Measurements from ENCODE around the gene DCAKD.

The DCAKD gene, protein sequence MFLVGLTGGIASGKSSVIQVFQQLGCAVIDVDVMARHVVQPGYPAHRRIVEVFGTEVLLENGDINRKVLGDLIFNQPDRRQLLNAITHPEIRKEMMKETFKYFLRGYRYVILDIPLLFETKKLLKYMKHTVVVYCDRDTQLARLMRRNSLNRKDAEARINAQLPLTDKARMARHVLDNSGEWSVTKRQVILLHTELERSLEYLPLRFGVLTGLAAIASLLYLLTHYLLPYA

GRCh38 chr17:45051060-45051719 is at the start of gene DCAKD:
TSS of gene DCAKD (minus strand) at chr17:45051632. CDS start at chr17:45034885, 16,747 bp downstream.
- no peak for TF ChIP-seq GATA2 (IDR thresholded peaks at IDR 0.05; ENCODE audit: low read depth, low read length)
- no peak for TF ChIP-seq GATA3 (IDR thresholded peaks at IDR 0.05; ENCODE audit: low read depth, low read length)

- TF ChIP-seq GATA3 (IDR thresholded peaks at IDR 0.05; ENCODE audit: low read depth, low read length) (no peak), GATA2 (IDR thresholded peaks at IDR 0.05; ENCODE audit: low read depth, low read length) (no peak)
These were observed 47.6 kb upstream of the DCAKD start for GRCh38 chr17:45098869-45099616.

DNA sequence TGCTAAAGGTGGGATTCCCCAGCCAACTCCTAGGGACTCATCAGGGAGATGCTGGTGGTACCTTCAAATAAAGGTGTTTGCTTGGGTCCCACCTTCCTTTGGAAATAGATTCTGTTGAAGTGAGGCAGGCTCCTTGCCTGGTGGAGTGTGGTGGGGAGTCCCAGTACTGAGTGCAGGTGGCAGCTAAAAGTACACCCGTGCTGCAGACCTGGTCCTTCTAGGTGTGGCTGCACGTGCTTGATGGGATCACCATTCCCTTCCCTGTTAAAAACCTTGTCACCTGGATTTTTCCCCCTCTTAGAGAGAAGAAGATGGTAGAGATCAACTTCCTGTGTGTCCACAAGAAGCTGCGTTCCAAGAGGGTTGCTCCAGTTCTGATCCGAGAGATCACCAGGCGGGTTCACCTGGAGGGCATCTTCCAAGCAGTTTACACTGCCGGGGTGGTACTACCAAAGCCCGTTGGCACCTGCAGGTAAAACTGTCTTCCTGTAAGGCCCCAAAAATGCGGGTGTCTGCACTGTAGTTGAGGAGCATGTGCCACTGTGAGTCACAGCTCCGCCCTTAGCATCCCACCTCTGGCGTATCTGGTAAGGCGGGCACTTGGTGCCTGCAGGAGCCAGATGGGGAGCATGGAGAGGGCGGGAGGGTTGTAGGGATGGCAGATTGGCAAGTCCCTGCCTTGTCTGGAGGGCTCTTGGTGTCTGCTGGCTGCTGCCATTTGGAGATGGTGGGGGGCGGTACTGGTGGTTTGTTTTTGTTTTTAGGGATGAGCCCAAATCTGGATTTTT is 46.8 kb upstream of the DCAKD start:
- no peak for TF ChIP-seq GATA3 (IDR thresholded peaks at IDR 0.05; ENCODE audit: low read depth, low read length)
- TF ChIP-seq GATA2 (IDR thresholded peaks at IDR 0.05; ENCODE audit: low read depth, low read length) = no peak

DNA sequence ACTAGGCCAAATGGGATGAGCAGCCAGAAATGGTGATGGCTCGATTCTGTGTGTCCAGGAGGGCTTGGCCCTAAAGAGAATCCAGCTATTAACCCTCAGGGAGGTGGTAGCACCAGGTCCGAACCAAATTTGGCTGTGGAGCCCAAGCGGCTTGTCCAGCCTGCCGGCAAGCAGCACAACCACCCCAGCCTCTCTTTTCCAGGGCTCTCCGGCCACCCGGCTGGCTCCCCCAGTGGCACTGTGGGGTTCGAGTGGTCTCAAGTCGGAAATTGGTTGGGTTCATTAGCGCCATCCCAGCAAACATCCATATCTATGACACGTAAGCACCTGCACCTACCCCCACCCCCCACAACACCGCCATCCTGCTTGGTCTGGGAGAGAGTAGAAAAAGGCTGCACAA is 45.5 kb upstream of the DCAKD start:
- TF ChIP-seq GATA2 (IDR thresholded peaks at IDR 0.05; ENCODE audit: low read depth, low read length) = no peak
- TF ChIP-seq GATA3 (IDR thresholded peaks at IDR 0.05; ENCODE audit: low read depth, low read length) = no peak

- TF ChIP-seq GATA2 (IDR thresholded peaks at IDR 0.05; ENCODE audit: low read depth, low read length) = no peak
- no peak for TF ChIP-seq GATA3 (IDR thresholded peaks at IDR 0.05; ENCODE audit: low read depth, low read length)
These were observed 44.7 kb upstream of the DCAKD start for GRCh38 chr17:45096141-45096540.

DNA sequence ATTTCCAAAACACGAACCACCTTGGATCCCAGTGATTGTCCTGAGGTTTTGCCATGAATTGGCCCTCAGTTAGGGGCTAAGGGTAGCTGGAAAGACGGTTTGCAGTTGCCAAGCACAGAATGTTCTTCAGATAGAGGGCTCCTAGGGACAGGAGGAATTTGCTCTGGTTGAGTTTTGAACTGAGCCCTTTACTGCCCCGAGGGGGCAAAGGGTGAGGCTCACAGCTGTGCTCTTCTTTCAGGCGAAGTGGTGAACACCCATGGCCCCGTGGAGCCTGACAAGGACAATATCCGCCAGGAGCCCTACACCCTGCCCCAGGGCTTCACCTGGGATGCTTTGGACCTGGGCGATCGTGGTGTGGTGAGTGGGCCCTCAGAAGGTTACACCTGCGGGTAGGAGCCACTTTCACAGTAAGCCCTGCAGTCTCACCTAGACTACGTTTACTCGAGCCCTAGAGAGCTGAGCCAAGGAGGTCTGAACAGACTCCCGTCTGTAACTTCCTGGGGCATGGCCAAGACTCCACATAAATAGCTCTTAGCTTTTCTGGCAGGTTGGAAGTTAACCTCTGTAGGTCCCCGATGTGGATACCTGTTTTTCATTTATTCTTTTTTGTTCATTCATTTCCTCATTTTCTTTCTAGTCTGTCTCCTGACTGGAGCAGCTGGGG is 42.1 kb upstream of the DCAKD start:
- TF ChIP-seq GATA3 (IDR thresholded peaks at IDR 0.05; ENCODE audit: low read depth, low read length) (no peak), GATA2 (IDR thresholded peaks at IDR 0.05; ENCODE audit: low read depth, low read length) (no peak)

DNA sequence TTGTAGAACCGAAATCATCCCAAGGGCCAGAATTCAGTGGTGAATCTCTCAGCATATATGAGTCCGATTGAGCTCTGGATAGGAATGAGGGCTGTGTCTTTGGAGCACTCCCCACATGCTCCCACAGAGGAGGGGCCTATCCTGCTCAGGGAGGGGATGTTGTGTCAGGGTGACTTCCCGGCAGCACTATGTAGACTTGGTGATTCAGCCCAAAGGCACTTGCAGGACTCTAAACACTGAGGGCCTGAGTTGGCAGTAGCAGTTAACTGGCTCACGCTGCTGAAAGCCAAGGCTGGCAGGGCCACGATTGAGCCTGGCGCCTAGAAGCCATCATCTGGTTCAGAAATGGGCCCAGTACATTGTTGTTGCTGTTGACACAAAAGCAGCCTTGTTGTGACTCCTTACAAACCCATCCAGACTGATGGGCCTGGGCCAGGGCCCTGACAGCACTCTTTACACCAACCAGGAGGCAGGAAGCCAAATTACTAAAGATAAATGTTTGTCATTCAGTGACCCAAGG is 41.5 kb upstream of the DCAKD start:
- no peak for TF ChIP-seq GATA2 (IDR thresholded peaks at IDR 0.05; ENCODE audit: low read depth, low read length)
- TF ChIP-seq GATA3 (IDR thresholded peaks at IDR 0.05; ENCODE audit: low read depth, low read length) = no peak

- TF ChIP-seq GATA3 (IDR thresholded peaks at IDR 0.05; ENCODE audit: low read depth, low read length) (no peak), GATA2 (IDR thresholded peaks at IDR 0.05; ENCODE audit: low read depth, low read length) (no peak)
These were observed 40.5 kb upstream of the DCAKD start for GRCh38 chr17:45091778-45092425.

- TF ChIP-seq GATA2 (IDR thresholded peaks at IDR 0.05; ENCODE audit: low read depth, low read length) = no peak
- TF ChIP-seq GATA3 (IDR thresholded peaks at IDR 0.05; ENCODE audit: low read depth, low read length) = no peak
These were observed 39.3 kb upstream of the DCAKD start for GRCh38 chr17:45090711-45091110.

- TF ChIP-seq GATA2 (IDR thresholded peaks at IDR 0.05; ENCODE audit: low read depth, low read length) (no peak), GATA3 (IDR thresholded peaks at IDR 0.05; ENCODE audit: low read depth, low read length) (no peak)
These were observed 37.3 kb upstream of the DCAKD start for GRCh38 chr17:45088741-45089140.

DNA sequence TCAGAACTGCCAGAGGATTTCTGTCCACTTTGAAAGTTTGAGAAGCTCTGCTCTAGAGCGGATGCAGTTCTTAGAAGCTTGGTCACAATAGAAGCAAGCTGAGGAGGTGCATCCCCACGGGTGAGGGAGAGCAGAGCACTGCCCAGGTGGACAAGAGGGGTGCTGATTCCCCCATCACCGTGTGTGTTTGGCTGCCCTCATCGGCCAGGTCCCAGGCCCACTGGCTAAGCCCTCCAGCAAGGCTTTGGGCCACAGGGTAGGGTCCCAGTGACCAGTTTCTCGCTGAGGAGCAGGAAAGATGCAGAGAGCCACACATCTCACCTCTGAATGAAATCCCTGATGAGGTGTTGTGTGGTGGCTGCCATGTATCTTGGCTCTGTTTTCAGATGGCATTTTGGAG is 36.5 kb upstream of the DCAKD start:
- TF ChIP-seq GATA3 (IDR thresholded peaks at IDR 0.05; ENCODE audit: low read depth, low read length) (no peak), GATA2 (IDR thresholded peaks at IDR 0.05; ENCODE audit: low read depth, low read length) (no peak)

GRCh38 chr17:45087504-45087975 is 36.1 kb upstream of the DCAKD start:
- TF ChIP-seq GATA2 (IDR thresholded peaks at IDR 0.05; ENCODE audit: low read depth, low read length) (no peak), GATA3 (IDR thresholded peaks at IDR 0.05; ENCODE audit: low read depth, low read length) (no peak)
